ENCODE data around the gene MYBL2.

DNA sequence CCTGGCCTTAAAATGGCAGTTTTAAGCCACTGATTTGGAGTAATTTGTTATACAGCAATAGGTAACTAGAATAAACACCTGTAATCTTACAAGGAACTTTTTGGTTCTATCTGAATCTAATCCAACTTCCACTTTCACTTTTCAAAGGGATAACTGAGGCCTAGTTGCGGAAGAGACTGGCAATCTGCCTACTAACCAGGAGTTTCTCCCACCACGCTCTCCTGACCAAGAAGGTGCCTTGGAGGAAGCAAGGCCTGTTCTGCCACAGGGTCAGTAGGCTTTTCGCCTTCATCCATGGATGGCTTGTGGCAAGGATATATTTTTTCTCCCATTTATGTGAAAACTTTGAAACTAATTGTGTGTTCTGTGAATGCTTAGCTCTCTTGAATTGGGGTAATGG lies 12.9 kb upstream of the MYBL2 start:
- TF ChIP-seq, protein P1, sequence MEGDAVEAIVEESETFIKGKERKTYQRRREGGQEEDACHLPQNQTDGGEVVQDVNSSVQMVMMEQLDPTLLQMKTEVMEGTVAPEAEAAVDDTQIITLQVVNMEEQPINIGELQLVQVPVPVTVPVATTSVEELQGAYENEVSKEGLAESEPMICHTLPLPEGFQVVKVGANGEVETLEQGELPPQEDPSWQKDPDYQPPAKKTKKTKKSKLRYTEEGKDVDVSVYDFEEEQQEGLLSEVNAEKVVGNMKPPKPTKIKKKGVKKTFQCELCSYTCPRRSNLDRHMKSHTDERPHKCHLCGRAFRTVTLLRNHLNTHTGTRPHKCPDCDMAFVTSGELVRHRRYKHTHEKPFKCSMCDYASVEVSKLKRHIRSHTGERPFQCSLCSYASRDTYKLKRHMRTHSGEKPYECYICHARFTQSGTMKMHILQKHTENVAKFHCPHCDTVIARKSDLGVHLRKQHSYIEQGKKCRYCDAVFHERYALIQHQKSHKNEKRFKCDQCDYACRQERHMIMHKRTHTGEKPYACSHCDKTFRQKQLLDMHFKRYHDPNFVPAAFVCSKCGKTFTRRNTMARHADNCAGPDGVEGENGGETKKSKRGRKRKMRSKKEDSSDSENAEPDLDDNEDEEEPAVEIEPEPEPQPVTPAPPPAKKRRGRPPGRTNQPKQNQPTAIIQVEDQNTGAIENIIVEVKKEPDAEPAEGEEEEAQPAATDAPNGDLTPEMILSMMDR (IDR thresholded peaks at IDR 0.05; ENCODE audit: low read depth, low read length, missing input control): no peak
- TF ChIP-seq YY1 (IDR thresholded peaks at IDR 0.05): no peak
